Glutamatergic neuron (in vitro differentiated cells): ENCODE data around the gene FHOD3. TPM values are rescaled to one million over a fixed set of nuclear protein-coding genes. Genes with fewer than 3 reads are reported as not detected.

Source experiments
- DNase-seq: peaks from one replicate; pipeline ENCODE4 v3.0.0; 2022
- H3K27ac Mint-ChIP-seq: one replicate; pipeline ENCODE4 v1.8.0; 2020; ENCODE audit warnings: mild to moderate bottlenecking, mixed read lengths, inconsistent platforms; ENCODE audit not compliant: unreplicated experiment
- H3K27me3 Mint-ChIP-seq: one replicate; pipeline ENCODE4 v1.8.0; 2020; ENCODE audit warnings: mild to moderate bottlenecking, moderate library complexity, mixed read lengths, inconsistent platforms; ENCODE audit not compliant: unreplicated experiment
- H3K36me3 Mint-ChIP-seq: one replicate; pipeline ENCODE4 v1.8.0; 2020; ENCODE audit warnings: mild to moderate bottlenecking, mixed read lengths, inconsistent platforms; ENCODE audit not compliant: unreplicated experiment
- H3K4me1 Mint-ChIP-seq: one replicate; pipeline ENCODE4 v1.8.0; 2020; ENCODE audit warnings: mild to moderate bottlenecking, low read depth, mixed read lengths, inconsistent platforms; ENCODE audit not compliant: unreplicated experiment
- H3K4me3 Mint-ChIP-seq: one replicate; pipeline ENCODE4 v1.8.0; 2020; ENCODE audit warnings: mild to moderate bottlenecking, mixed read lengths, inconsistent platforms; ENCODE audit not compliant: unreplicated experiment
- H3K9me3 Mint-ChIP-seq: one replicate; pipeline ENCODE4 v1.8.0; 2020; ENCODE audit warnings: mild to moderate bottlenecking, moderate library complexity, mixed read lengths, inconsistent platforms; ENCODE audit not compliant: unreplicated experiment
- CTCF ChIP-seq: fragments of 200-600 bp; sonication (generic); IDR thresholded peaks from one replicate; pipeline ENCODE4 v1.5.0; 2021; ENCODE audit not compliant: partially characterized antibody, unreplicated experiment
- total RNA-seq: library from RNA; stranded (reverse); fragmentation: NEBNext Ultra II Directional; extraction: Animal tissue kit (Norgen Biotek cat#: 25700); gene quantifications from one replicate; pipeline ENCODE4 v1.2.1, GENCODE V29; 2021; ENCODE audit not compliant: unreplicated experiment

FHOD3 gene
- total RNA-seq, 1 donor from 2014 or later, result 21.2 TPM

GRCh38 chr18:36262971-36263370 lies 34.5 kb upstream of the FHOD3 start:
- no peaks in the 10 kb centered on the region for H3K9me3 Mint-ChIP-seq
- no peak overlapping the region for H3K27ac Mint-ChIP-seq
- no peak overlapping the region for H3K4me3 Mint-ChIP-seq
- no peak for DNase-seq
- H3K4me1 Mint-ChIP-seq, result no peaks in the 10 kb centered on the region
- H3K27me3 Mint-ChIP-seq, result peaks cover 3% of the 10 kb centered on the region
- TF ChIP-seq CTCF, result no peak
- no peaks in the 10 kb centered on the region for H3K36me3 Mint-ChIP-seq

- Mint-ChIP-seq H3K27ac (no peak overlapping the region), H3K9me3 (no peaks in the 10 kb centered on the region)
Observed at GRCh38 chr18:36264283-36264682, 33.2 kb upstream of the FHOD3 start.

GRCh38 chr18:36265015-36265414 lies 32.5 kb upstream of the FHOD3 start:
- H3K4me3 Mint-ChIP-seq, result no peak overlapping the region
- no peak for DNase-seq
- no peak for TF ChIP-seq CTCF
- H3K27ac Mint-ChIP-seq, result no peak overlapping the region
- no peaks in the 10 kb centered on the region for H3K36me3 Mint-ChIP-seq
- peaks cover 3% of the 10 kb centered on the region for H3K27me3 Mint-ChIP-seq
- no peaks in the 10 kb centered on the region for H3K9me3 Mint-ChIP-seq
- H3K4me1 Mint-ChIP-seq, result no peaks in the 10 kb centered on the region

More at GRCh38 chr18:36264283-36264682, 33.2 kb upstream of the FHOD3 start:
- H3K27me3 Mint-ChIP-seq, result peaks cover 3% of the 10 kb centered on the region
- no peaks in the 10 kb centered on the region for H3K4me1 Mint-ChIP-seq
- no peaks in the 10 kb centered on the region for H3K36me3 Mint-ChIP-seq
- no peak for DNase-seq
- no peak for TF ChIP-seq CTCF
- no peak overlapping the region for H3K4me3 Mint-ChIP-seq

- no peak overlapping the region for H3K4me3 Mint-ChIP-seq
- H3K9me3 Mint-ChIP-seq, result no peaks in the 10 kb centered on the region
- H3K4me1 Mint-ChIP-seq, result no peaks in the 10 kb centered on the region
- no peaks in the 10 kb centered on the region for H3K36me3 Mint-ChIP-seq
- H3K27ac Mint-ChIP-seq, result no peak overlapping the region
- no peaks in the 10 kb centered on the region for H3K27me3 Mint-ChIP-seq
- no peak for TF ChIP-seq CTCF
- DNase-seq, result no peak
Observed at GRCh38 chr18:36269157-36269556, 28.4 kb upstream of the FHOD3 start.

- no peak for DNase-seq
- Mint-ChIP-seq H3K4me3 (no peak overlapping the region), H3K36me3 (no peaks in the 10 kb centered on the region), H3K27me3 (no peaks in the 10 kb centered on the region), H3K9me3 (no peaks in the 10 kb centered on the region), H3K4me1 (no peaks in the 10 kb centered on the region), H3K27ac (no peak overlapping the region)
- no peak for TF ChIP-seq CTCF
Observed at GRCh38 chr18:36271153-36271552, 26.4 kb upstream of the FHOD3 start.
